ENCODE data around the gene OTOF.

Gene OTOF

DNA sequence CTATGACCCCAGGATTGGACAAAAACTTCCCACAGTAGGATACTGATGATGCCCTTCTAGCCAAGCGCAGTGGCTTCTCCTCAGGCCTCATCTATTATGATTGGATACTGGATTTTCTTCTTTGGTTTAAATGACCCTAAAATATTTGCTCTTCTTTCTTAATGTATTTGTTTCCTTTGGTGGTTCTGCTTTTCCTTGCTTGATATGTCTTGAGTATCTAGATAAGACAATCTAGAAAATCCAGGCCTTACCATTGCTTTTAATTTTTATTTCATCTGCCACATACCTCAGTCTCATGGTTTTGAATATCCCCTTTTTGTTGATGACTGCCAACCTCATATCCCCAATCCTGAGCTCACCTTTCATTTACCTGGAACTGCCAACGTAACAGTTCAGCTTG lies 35.6 kb downstream of the OTOF start:
- H3K9me3 ChIP-seq (ENCODE audit: insufficient read depth, low read depth, low read length): no peaks in the 10 kb centered on the region
- TF ChIP-seq, protein P1, sequence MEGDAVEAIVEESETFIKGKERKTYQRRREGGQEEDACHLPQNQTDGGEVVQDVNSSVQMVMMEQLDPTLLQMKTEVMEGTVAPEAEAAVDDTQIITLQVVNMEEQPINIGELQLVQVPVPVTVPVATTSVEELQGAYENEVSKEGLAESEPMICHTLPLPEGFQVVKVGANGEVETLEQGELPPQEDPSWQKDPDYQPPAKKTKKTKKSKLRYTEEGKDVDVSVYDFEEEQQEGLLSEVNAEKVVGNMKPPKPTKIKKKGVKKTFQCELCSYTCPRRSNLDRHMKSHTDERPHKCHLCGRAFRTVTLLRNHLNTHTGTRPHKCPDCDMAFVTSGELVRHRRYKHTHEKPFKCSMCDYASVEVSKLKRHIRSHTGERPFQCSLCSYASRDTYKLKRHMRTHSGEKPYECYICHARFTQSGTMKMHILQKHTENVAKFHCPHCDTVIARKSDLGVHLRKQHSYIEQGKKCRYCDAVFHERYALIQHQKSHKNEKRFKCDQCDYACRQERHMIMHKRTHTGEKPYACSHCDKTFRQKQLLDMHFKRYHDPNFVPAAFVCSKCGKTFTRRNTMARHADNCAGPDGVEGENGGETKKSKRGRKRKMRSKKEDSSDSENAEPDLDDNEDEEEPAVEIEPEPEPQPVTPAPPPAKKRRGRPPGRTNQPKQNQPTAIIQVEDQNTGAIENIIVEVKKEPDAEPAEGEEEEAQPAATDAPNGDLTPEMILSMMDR (conservative IDR thresholded peaks at IDR 0.05; ENCODE audit: low read length): no peak
- TF ChIP-seq EZH2phosphoT487 (IDR thresholded peaks at IDR 0.05; ENCODE audit: borderline replicate concordance): no peak
- no peaks in the 10 kb centered on the region for H3K36me3 ChIP-seq (ENCODE audit: insufficient read depth, low read length)

DNA sequence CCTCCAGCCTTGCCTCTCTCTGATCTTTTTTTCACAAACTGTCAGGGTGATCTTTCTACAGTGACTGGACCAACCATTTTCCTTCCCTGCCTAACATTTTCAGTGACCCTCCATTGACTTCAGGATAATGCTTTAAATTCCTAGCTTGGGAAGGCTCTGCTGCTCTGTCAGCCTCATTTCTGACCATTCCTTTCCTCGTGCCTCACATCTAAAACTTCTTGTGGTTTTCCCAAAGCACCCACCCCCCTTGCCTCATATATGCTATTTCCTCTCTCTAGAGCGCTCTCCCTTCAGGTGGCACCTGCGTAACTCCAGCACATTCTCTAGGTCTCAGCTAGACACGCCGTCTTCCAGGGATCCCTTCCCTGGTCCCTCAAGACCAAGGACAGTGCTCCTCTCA lies 39.0 kb downstream of the OTOF start:
- no peak overlapping the region for H3K4me2 ChIP-seq (ENCODE audit: low read depth, low read length, poor library complexity, severe bottlenecking)
- H2AFZ ChIP-seq (ENCODE audit: low read length): no peak overlapping the region

More for the DNA sequence above, 35.6 kb downstream of the OTOF start:
- Histone ChIP-seq H3K4me1 (ENCODE audit: insufficient read depth, low read length, poor library complexity, severe bottlenecking) (no peaks in the 10 kb centered on the region), H3K27me3 (ENCODE audit: insufficient read depth, low read length, poor library complexity, severe bottlenecking) (no peaks in the 10 kb centered on the region), H3K9ac (ENCODE audit: low read depth, low read length, poor library complexity, severe bottlenecking) (no peak overlapping the region), H2AFZ (ENCODE audit: low read length) (no peak overlapping the region), H3K9me2 (replicated peaks; ENCODE audit: low read depth, low read length) (no peaks in the 10 kb centered on the region), H3K79me2 (ENCODE audit: insufficient read depth, low read length) (no peaks in the 10 kb centered on the region), H3K4me3 (ENCODE audit: low read length, poor library complexity, severe bottlenecking) (no peak overlapping the region), H4K20me1 (ENCODE audit: insufficient read depth, low read length, poor library complexity, severe bottlenecking) (no peaks in the 10 kb centered on the region), H3K4me2 (ENCODE audit: low read depth, low read length, poor library complexity, severe bottlenecking) (no peak overlapping the region), H3F3A (ENCODE audit: low read depth) (no peaks in the 10 kb centered on the region)

DNA sequence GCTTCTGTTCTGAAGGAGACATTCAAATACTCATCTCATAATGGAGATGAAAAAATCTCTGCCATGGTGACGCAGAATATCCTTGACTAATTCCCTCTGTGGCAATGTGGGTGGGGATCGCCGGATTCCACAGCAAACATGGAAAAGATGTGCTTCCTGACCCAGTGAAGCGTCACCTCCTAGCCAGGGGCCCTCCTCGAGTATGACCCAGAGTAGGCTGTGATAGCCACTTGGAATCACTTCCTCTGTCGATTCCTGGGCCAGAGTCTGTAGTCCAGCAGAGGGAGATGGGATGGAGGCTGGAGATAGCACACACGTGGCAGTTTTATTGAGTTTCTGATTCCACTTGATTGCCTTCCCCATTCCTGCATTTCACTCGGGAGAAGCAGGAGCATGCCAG lies 39.4 kb downstream of the OTOF start:
- Histone ChIP-seq H3K79me2 (ENCODE audit: insufficient read depth, low read length) (no peaks in the 10 kb centered on the region), H3K9ac (ENCODE audit: low read depth, low read length, poor library complexity, severe bottlenecking) (no peak overlapping the region), H3K4me1 (ENCODE audit: insufficient read depth, low read length, poor library complexity, severe bottlenecking) (no peaks in the 10 kb centered on the region), H3K9me2 (replicated peaks; ENCODE audit: low read depth, low read length) (no peaks in the 10 kb centered on the region), H3K9me3 (ENCODE audit: insufficient read depth, low read depth, low read length) (no peaks in the 10 kb centered on the region), H4K20me1 (ENCODE audit: insufficient read depth, low read length, poor library complexity, severe bottlenecking) (no peaks in the 10 kb centered on the region), H2AFZ (ENCODE audit: low read length) (no peak overlapping the region), H3F3A (ENCODE audit: low read depth) (no peaks in the 10 kb centered on the region), H3K27me3 (ENCODE audit: insufficient read depth, low read length, poor library complexity, severe bottlenecking) (no peaks in the 10 kb centered on the region), H3K4me3 (ENCODE audit: low read length, poor library complexity, severe bottlenecking) (no peak overlapping the region), H3K4me2 (ENCODE audit: low read depth, low read length, poor library complexity, severe bottlenecking) (no peak overlapping the region), H3K36me3 (ENCODE audit: insufficient read depth, low read length) (no peaks in the 10 kb centered on the region)
- TF ChIP-seq, protein P1 (conservative IDR thresholded peaks at IDR 0.05; ENCODE audit: low read length): no peak
- no peak for TF ChIP-seq EZH2phosphoT487 (IDR thresholded peaks at IDR 0.05; ENCODE audit: borderline replicate concordance)

More for the DNA sequence above, 39.0 kb downstream of the OTOF start:
- Histone ChIP-seq H3K9me2 (replicated peaks; ENCODE audit: low read depth, low read length) (no peaks in the 10 kb centered on the region), H3K27me3 (ENCODE audit: insufficient read depth, low read length, poor library complexity, severe bottlenecking) (no peaks in the 10 kb centered on the region), H3F3A (ENCODE audit: low read depth) (no peaks in the 10 kb centered on the region), H3K9me3 (ENCODE audit: insufficient read depth, low read depth, low read length) (no peaks in the 10 kb centered on the region), H4K20me1 (ENCODE audit: insufficient read depth, low read length, poor library complexity, severe bottlenecking) (no peaks in the 10 kb centered on the region), H3K36me3 (ENCODE audit: insufficient read depth, low read length) (no peaks in the 10 kb centered on the region), H3K79me2 (ENCODE audit: insufficient read depth, low read length) (no peaks in the 10 kb centered on the region), H3K4me3 (ENCODE audit: low read length, poor library complexity, severe bottlenecking) (no peak overlapping the region), H3K4me1 (ENCODE audit: insufficient read depth, low read length, poor library complexity, severe bottlenecking) (no peaks in the 10 kb centered on the region), H3K9ac (ENCODE audit: low read depth, low read length, poor library complexity, severe bottlenecking) (no peak overlapping the region)
- TF ChIP-seq, protein P1 (conservative IDR thresholded peaks at IDR 0.05; ENCODE audit: low read length): no peak
- no peak for TF ChIP-seq EZH2phosphoT487 (IDR thresholded peaks at IDR 0.05; ENCODE audit: borderline replicate concordance)
